Esophagus squamous epithelium (tissue), 4 donors: Measurements from ENCODE around the gene RARB.

Experiments
- POLR2A ChIP-seq, 4 donors: fragments of 450-650 bp; IDR thresholded peaks; one replicate each; pipeline ENCODE4 v1.6.1; 2017; ENCODE audit warnings: antibody characterized with exemption in 4 of 4, mild to moderate bottlenecking in 4 of 4, moderate library complexity in 3 of 4
- TF ChIP-seq, protein P1 (sequence below), 6 experiments: fragments of 450-650 bp in 4 of 6; fragments of 200-600 bp in 2 of 6; sonication (generic) in 2 of 6; IDR thresholded peaks; one replicate each; pipeline ENCODE4 v1.5.1; 2016 to 2019; ENCODE audit warnings: antibody characterized with exemption in 6 of 6, mild to moderate bottlenecking in 4 of 6, moderate library complexity in 4 of 6

DNA sequence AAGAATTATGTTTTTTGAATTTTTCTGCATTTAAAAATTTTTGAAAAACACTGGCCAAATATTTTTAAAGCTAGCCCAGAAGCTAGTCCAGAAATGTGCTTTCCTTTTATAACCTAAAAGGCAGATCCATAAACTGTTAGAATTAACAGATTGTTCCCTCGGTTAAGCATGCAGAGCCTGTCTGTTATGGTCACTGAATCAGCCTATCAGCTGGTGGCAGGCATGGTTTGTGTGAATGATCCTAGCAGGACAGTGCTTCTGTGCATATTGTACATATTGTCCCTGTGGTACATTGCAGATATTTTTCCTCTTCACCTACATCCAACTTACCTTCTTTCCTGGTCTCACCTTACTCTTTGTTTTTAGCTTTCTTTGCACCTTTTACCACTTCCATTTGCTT lies 53.3 kb downstream of the RARB start:
- TF ChIP-seq, protein P1, sequence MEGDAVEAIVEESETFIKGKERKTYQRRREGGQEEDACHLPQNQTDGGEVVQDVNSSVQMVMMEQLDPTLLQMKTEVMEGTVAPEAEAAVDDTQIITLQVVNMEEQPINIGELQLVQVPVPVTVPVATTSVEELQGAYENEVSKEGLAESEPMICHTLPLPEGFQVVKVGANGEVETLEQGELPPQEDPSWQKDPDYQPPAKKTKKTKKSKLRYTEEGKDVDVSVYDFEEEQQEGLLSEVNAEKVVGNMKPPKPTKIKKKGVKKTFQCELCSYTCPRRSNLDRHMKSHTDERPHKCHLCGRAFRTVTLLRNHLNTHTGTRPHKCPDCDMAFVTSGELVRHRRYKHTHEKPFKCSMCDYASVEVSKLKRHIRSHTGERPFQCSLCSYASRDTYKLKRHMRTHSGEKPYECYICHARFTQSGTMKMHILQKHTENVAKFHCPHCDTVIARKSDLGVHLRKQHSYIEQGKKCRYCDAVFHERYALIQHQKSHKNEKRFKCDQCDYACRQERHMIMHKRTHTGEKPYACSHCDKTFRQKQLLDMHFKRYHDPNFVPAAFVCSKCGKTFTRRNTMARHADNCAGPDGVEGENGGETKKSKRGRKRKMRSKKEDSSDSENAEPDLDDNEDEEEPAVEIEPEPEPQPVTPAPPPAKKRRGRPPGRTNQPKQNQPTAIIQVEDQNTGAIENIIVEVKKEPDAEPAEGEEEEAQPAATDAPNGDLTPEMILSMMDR (IDR thresholded peaks at IDR 0.05) = no peak
- TF ChIP-seq POLR2A (IDR thresholded peaks at IDR 0.05) = no peak
